ENCODE data around the gene UTP4.

DNA sequence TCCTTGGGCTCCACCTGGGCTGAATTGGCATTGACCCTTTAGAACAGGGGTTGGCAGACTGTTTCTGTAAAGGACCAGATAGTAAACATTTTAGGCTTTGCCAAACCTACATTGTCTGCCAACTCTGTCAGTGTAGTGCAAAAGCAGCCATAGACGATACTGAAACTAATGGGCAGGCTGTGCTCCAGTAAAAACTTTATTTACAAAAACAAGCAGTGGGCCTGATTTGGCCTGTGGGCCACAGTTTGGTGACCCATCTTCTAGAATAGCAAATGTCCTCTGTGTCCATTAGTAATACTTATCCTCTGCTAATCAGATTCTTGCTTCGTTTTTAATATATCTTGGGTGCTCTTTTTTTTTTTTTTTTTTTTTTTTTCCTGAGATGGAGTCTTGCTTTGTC lies 6.2 kb downstream of the UTP4 start:
- TF ChIP-seq, protein P1, sequence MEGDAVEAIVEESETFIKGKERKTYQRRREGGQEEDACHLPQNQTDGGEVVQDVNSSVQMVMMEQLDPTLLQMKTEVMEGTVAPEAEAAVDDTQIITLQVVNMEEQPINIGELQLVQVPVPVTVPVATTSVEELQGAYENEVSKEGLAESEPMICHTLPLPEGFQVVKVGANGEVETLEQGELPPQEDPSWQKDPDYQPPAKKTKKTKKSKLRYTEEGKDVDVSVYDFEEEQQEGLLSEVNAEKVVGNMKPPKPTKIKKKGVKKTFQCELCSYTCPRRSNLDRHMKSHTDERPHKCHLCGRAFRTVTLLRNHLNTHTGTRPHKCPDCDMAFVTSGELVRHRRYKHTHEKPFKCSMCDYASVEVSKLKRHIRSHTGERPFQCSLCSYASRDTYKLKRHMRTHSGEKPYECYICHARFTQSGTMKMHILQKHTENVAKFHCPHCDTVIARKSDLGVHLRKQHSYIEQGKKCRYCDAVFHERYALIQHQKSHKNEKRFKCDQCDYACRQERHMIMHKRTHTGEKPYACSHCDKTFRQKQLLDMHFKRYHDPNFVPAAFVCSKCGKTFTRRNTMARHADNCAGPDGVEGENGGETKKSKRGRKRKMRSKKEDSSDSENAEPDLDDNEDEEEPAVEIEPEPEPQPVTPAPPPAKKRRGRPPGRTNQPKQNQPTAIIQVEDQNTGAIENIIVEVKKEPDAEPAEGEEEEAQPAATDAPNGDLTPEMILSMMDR (IDR thresholded peaks at IDR 0.05; ENCODE audit: low read depth, low read length), result no peak
- no peak for TF ChIP-seq EZH2phosphoT487 (IDR thresholded peaks at IDR 0.05; ENCODE audit: low read depth)
